ENCODE measurements around the gene PARVB.
A peak's percentile ranks its signal among the peaks of the same experiment; 100 is the strongest.

Gene PARVB, protein sequence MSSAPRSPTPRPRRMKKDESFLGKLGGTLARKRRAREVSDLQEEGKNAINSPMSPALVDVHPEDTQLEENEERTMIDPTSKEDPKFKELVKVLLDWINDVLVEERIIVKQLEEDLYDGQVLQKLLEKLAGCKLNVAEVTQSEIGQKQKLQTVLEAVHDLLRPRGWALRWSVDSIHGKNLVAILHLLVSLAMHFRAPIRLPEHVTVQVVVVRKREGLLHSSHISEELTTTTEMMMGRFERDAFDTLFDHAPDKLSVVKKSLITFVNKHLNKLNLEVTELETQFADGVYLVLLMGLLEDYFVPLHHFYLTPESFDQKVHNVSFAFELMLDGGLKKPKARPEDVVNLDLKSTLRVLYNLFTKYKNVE

GRCh38 chr22:44024288-44024921 is at the start of gene PARVB:
TSS of gene PARVB (plus strand) at chr22:44024302. CDS start at chr22:44024340, 38 bp downstream.
- peak; percentile 14 for DNase-seq (ENCODE audit: low read depth)

DNA sequence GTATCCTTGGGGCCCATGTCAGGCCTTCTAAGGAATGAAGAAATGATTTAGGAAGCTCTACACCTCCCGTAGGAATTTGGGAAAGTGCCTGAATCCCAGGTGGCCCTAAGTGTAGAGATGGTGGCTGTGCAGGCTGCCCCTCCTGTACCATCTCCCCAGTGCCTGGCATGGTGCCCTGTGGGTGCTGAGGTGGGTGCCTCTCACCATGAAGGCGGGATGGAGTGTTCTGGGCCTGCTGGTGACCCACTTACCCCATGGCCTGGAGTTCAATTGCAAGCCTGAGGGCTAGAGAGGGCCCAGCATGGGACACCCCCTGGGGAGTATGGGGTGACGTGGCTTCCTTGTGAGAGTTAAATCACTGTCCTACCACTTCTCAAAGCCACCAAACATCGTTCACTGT is 49.1 kb upstream of the PARVB start:
- DNase-seq (ENCODE audit: low read depth), result no peak

- DNase-seq (ENCODE audit: low read depth), result no peak
Observed at GRCh38 chr22:43976861-43977795, 47.0 kb upstream of the PARVB start.

DNA sequence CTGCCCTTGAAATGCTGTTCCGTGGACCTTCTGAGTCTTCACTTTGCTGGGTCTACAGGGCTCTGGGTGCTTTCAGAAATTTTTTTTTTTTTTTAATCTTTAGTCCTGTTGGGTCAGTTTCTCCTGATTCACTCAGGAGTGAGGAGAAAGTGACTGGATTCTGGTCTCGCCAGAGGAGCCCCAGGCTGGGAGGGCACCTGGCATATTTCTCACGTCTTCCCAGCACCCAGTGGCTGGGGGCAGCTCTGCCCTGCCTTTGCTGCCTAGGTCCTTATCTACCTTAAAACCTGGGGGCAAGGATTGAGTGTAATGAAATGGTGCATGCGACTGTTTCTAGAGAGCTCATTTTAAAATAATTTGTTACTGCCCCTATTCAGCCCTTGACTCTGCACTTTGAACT is 45.5 kb upstream of the PARVB start:
- DNase-seq (ENCODE audit: low read depth), result no peak

GRCh38 chr22:43980579-43980978 is 43.5 kb upstream of the PARVB start:
- DNase-seq (ENCODE audit: low read depth), result no peak

- no peak for DNase-seq (ENCODE audit: low read depth)
Observed at GRCh38 chr22:43980996-43981395, 43.1 kb upstream of the PARVB start.

DNA sequence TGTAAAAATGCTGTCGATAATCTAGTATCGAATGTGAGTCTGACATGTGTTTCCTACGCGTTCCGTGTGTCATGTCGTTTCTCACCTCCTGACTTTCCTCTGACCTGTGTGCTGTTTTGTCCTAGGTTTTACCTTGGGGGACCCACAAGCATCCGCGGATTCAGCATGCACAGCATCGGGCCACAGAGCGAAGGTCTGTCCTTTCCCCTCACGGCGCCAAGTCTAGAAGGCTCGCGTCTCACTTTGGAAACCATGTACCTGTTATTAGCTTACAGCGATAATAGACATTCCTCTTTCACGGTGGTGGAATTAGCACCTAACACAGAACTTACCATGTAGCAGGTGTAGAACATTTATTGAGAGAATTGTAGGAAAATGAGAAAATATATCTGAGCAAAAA is 40.3 kb upstream of the PARVB start:
- no peak for DNase-seq (ENCODE audit: low read depth)

DNA sequence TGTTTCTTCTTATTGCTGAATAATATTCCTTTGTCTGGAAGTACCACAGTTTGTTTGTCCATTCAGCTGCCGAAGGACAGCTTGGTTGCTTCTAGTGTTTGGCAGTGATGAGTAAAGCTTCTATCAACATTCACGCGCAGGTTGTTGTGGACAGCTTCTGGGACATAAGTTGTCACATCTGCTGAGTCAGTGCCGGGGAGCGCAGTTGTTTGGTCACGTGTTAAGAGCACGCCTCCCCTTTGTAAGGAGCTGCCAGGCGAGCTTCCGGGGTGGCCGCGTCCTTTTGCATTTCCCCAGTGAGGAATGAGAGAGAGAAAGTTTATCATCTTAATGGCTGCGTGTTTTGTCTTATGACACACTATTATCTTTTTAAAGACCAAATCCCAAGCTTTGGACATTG is 38.6 kb upstream of the PARVB start:
- no peak for DNase-seq (ENCODE audit: low read depth)

DNA sequence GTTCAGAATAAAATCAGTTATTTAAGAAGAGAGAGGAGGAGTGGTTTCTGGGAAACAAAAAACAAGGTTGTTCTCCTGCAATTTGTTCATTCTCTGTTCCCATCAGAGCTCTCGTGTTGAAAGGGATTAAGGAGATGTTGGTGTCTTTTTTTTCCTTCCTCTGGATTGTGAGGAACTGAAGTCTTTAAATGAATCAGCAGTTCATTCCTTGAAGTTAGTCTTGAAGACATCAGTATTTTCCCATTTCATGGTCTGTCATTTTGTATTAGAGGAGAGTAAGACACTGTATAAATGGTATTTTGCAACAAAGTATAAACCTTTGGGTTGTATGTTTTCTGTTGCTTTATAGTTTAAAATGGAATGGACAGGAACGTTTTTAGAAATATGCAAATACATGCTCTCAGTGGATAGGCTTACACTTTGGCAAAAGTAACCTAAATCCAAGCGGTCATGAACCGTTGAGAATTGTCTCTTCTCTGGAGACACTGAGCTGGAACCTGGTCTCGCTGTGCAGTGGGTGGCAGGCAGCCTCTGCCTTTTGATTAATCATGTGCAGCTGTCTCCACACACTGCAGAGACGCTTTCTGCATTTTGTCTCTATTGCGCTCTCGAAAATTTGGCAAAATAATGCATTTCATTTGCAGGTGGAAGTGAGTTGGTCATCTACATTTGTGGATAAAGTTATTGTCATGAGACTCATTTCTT is 35.8 kb upstream of the PARVB start:
- DNase-seq (ENCODE audit: low read depth), result no peak

DNA sequence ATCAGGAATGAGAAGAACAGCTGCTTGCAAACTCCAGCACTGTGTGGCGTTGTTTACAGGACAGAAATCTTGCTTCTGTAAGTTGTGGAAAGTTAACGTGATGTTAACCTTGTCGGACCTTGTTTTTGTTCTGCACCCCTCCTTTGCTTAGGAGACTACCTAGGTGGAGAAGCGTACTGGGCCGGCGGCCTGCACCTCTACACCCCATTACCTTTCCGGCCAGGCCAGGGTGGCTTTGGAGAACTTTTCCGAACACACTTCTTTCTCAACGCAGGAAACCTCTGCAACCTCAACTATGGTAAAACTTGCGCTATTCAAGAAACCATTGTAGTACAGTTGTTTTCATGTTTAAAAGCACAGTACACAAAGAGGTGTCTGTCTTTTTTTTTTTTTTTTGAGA is 35.1 kb upstream of the PARVB start:
- DNase-seq (ENCODE audit: low read depth), result no peak

GRCh38 chr22:43990044-43990443 is 34.1 kb upstream of the PARVB start:
- no peak for DNase-seq (ENCODE audit: low read depth)

- DNase-seq (ENCODE audit: low read depth), result no peak
Observed at GRCh38 chr22:43991316-43992020, 32.6 kb upstream of the PARVB start.

GRCh38 chr22:43992331-43992821 is 31.7 kb upstream of the PARVB start:
- DNase-seq (ENCODE audit: low read depth), result peak; percentile 9

GRCh38 chr22:43993072-43993760 is 30.9 kb upstream of the PARVB start:
- peak; percentile 47 for DNase-seq (ENCODE audit: low read depth)

GRCh38 chr22:43994006-43994405 is 30.1 kb upstream of the PARVB start:
- DNase-seq (ENCODE audit: low read depth), result no peak

DNA sequence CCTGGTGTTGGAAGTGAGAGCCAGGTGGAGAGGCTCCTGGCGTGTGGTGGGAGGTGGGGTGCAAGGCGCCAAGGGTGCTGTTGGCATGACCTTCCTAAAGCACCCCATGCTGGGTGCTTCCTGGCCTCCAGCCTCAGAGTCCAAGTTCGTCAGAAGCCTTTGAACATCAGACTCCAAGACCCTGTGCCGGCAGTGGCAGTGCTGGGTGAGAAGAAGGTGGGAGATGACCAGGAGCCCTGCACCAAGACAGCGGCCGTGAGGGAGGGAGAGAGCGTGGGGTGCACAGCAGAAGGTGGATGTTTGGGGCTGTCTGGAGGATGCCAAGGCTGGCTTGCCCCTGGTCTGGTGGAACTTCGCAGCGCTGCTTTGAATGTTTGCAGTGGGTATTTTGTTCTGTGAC is 29.7 kb upstream of the PARVB start:
- no peak for DNase-seq (ENCODE audit: low read depth)

- DNase-seq (ENCODE audit: low read depth), result no peak
Observed at GRCh38 chr22:43995057-43995685, 28.9 kb upstream of the PARVB start.

DNA sequence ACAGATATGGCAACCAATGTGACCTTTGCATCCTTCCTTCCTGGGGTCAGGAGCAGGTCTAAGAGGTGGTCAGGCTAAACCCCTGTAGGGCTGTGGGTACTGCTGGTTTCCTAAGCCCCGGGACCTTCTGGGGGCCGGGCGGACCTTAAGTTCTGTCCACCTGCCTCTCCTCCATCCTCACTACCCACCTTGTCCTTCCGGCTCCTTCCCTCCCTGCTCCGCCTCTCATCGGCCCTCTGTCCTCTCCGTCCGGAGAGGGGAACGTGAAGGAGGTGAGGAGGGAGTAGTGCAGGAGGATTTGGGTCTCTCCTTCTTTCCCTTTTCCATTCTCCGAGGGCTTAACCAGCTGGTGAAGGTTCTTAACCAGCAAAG is 28.3 kb upstream of the PARVB start:
- DNase-seq (ENCODE audit: low read depth), result no peak

DNA sequence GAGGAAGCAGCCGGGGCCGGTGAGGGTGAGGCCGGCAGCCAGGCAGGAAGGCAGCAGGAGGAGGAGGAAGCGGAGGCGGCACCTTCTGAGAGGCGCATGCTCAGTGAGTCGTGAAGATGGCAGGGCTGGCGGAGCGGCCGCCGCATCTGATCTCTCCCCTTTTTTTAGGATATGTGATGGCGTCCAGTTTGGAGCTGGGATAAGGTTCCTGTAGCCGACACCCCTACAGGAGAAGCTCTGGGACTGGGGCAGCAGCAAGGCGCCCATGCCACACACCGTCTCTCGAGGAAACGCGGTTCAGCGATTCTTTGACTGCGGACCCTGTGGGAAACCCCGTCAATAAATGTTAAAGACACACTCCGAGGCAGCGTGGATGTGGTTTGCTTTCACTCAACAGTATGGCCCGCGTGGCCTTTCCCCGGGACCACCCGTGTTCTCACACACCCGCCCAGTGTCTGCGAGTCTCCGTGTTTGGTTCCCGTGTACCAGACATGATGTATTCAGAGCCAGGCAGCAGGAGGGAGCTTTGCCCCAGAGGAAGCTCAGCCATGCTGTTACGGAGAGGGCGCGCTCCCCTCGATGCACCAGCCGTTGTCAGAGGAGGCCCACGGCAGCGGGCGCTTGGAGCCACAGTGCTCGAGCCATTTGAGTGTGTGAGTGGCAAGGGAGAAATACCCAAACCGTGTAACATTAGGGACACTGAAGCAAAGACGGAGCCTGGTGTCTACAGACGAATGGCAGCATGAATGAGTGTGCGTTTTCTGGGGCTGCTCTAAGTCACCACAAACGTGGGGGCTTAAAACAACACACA is 27.7 kb upstream of the PARVB start:
- DNase-seq (ENCODE audit: low read depth), result no peak

GRCh38 chr22:43996981-43997265 is 27.2 kb upstream of the PARVB start:
- no peak for DNase-seq (ENCODE audit: low read depth)
